SW 1271 (cell line): ENCODE data around the gene SGCD.

Source experiments
- DNase-seq, 2 experiments: peaks; one replicate each; lab custom pipeline; 2025; lab: John Stamatoyannopoulos, UW

SGCD gene

DNA sequence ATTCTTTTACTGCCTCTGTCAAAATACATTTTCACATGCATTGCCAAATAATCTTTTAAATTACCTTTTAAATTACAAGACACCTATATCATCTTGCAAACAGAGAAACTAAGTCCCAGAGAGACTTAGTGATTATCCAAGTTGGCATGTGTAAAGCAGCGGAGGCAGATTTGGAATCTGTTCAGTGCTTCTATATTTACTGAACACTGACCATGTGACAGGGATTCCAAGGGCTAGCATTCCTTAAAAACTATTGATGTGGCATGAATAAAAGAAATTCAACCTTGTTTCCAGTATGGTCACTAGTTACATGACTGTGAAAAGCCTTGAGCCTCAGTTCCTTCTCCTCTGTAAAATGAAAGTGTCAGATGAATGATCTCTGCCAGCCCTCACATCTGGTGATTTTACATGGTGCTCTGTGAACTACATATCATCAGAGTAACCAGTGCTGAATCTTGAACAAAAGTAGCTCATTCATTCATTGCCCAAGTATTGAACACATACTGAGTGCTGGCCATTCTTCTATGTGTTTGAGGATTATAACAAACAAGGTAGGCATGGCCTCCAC is 451.3 kb downstream of the SGCD start:
- DNase-seq = no peak

DNA sequence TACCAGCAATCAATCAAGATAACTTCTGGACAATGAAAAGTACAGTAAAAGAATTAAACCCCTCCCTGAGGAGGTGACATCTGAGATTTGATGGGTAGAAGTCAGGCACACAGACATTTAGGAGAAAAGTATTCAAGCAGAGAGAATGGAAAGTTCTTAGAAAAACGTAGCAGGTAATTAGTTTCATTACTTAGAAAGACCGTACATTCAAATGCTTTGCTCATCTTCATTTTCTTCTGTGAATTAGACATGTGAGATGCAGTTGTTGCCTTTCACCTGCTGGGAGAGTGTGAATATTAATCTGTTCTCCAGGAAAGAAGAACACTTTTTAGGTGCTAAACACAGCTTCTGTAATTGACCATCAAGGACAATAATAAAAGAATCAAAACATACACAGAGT is 451.8 kb downstream of the SGCD start:
- no peak for DNase-seq

DNA sequence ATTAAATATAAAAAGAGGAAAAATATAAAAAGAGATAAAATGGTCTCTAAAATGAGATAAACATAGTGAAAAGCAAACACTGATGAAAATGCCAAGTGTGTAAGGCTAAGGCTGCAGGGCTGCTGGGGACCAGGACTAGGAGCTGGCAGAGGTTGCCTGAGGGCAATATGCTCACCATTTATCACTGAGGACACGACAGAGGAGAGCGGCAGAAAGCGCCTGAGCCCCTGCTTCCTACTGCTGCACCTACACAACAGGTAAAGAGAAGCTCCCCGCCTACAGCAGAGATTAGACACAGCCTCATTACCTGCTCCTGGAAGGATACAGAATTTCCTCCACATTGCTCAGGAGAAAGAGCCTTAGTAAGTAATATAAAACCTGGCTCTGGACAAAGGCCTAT is 452.5 kb downstream of the SGCD start:
- no peak for DNase-seq

DNA sequence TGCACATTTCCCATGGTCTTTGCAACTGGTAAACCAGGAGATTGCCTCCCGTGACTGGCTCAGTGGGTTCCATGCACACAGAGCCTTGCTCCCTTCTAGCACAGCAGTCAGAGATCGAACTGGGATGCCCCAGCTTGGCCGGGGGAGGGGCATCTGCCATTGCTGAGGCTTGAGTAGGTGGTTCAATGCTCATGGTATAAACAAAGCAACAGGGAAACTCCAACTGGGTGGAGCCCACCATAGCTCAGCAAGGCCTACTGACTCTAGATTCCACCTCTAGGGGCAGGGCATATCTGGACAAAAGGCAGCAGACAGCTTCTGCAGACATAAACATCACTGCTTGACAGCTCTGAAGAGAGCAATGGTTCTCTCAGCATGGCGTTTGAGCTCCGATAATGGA is 456.1 kb downstream of the SGCD start:
- DNase-seq = no peak

DNA sequence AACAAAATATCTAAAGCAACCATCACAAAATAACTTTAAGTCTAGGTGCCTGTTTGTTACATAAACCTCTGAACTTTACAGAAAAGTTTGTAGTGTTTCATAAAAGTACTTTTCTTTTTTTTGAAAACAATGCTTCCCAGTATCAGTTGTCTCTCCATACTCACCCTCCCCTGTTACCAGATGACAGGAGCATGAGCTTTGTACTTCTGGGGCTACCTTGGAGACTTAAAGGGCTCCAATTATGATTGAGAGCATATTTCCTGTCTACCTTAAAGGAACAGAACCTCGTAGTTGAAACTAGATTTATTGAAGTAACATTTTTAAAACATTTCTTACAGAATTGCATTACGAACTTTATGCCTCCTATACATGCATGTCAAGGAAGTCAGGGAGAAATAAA is 467.7 kb downstream of the SGCD start:
- DNase-seq = no peak

DNA sequence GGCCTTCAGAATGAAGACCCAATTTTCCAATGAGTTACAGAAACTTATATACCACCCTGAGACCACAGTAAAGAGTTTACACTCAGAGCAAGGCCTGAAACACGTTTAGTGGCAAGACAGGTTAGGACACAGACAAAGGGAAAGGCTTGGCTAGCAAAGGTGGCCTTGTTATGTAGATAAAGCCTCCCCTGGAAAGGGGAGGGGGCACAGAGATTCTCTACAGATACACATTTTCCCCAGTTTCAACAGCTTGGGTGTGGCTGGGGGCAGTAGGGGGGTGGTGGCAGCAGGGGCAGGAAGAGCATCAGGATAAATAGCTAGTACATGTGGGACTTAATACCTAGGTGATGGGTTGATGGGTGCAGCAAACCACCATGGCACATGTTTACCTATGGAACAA is 471.2 kb downstream of the SGCD start:
- no peak for DNase-seq

DNA sequence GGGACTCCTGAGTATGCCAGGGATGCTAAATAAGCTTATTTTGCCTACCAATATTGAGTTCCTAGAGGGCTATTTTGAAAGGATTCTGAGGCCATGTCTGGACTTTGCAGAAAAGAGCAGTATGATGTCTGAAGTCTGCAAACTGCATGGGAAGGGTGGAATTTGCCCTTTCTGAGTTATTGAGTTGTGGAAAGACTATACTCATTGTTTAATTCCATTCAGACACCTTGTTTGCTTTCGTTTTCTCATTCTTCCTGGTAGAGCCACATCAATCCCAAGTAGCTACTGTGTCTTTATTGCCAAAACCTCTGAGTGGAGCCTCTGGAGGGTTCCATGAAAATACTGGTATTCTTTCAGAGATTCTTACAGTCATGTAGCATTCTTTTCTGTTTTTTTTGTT is 472.2 kb downstream of the SGCD start:
- DNase-seq = no peak

DNA sequence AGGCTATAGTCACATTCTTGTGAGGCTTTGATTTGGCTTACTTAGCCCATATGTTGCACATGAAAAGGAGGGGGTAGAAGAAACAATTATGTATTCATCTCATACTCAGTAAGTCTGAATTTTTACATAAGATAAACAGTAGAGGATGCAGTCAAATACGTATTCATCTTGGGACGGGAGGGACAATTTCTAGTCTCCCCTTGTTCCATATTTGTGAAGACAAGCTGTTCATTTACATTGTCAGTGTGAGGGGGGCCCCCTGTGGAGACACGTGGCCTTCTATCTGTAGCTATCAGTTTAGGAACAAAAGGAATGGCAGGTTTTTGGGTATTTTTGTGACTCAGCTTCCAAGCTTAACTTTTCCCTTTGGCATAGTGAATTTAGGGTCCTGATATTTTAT is 474.0 kb downstream of the SGCD start:
- no peak for DNase-seq

DNA sequence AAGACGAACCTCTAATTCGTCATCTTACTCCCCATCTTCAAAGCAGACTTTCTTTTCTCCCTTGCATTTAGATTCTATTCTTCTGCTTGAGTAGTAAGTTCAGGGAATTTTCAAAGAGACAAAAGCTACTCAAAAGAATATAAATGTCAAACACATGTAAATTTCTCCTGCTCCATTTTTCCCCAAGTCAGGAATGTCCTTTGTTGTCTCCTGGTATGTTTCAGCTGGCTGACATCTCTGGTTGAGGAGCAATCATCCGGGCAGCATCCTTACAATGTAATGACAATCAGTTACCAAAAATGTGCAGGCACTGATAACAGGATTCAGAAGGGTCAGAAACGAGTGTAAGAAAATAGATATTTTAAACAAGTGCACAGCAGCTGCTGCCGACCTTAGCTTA is 475.5 kb downstream of the SGCD start:
- no peak for DNase-seq

DNA sequence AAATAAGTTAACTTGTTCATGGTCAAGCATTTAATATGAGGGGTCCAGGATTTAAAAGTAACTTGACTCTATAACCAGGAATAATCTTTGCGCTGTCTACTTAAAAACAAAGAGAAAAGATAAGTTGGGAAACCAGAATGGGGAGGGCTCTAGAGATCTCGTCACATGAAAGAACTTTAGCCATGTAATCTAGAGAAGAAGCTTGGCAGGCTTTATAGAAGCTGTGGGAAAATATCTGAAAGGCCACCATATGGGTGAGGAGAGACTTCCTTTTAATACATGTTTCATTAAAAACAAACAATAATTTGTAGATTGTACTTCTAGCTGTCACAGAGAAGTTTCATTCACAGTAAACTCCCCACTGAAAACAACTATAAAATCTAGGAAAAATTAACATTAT is 476.4 kb downstream of the SGCD start:
- no peak for DNase-seq

DNA sequence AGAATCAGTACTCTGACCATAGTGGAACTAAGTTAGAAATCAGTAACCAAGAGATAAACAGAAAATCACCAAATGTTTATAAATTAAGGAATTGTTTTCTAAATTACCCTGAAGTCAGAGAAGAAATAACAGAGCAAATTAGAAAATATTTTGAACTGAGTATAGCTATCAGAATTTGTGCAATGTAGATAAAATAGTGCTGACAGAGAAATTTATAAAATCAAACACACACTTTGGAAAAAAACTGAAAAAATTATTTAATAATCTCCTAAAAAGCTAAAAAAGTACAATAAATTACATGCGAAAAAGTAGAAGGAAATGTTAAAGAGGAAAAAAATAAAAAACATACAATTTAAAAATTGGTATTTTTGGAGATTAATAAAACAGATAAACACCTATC is 486.0 kb downstream of the SGCD start:
- DNase-seq = no peak

DNA sequence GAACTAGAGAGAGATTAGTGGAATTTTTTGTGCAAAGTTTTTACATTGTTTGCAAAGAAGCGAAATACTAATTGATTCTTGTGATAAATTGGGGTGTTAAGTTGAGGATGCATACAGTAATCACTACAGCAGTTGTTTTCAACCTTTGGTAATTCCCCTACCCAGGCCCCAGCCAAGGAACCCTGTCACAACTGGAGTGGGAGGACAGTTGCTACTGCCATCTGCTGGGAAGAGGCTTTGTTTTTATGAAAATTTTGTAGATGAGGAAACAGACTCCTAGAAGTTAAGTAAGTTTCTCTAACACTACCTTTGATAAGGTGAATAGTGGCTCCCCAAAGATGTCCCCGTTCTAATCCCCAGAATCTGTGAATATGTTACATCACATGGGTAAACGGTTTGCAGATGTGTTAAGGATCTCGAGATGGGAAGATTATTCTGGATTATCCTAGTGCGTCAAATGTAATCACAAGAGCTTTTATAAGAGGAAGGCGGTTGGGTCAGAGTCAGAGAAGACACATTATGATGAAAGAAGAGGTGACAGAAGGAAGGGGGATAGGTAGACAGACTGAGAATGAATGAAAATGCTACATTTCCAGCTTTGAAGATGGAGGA is 489.1 kb downstream of the SGCD start:
- DNase-seq = peak in 1 of 2 experiments; percentile 25
